Subcutaneous adipose tissue (tissue), 4 donors: ENCODE data around the gene LRRC10B. TPM values are rescaled to one million over a fixed set of nuclear protein-coding genes. Genes with fewer than 3 reads are reported as not detected.

Experiments used
- total RNA-seq, 4 donors: library from RNA; depleted of rRNA; stranded (reverse); fragments of >200 nt; gene quantifications; one replicate each; pipeline ENCODE4 v1.1.0, GENCODE V29; 2016
- TF ChIP-seq, protein P1 (sequence below): fragments of 450-650 bp; IDR thresholded peaks from one replicate; pipeline ENCODE4 v1.5.1; 2016; ENCODE audit warnings: low read depth, mild to moderate bottlenecking, control low read depth, antibody characterized with exemption, moderate library complexity

LRRC10B gene
- total RNA-seq, 4 donors from 2014 or later: 0.22 to 1.7 (median 1.6) TPM; not detected in 1

GRCh38 chr11:61474013-61474643 is 34.4 kb upstream of the LRRC10B start:
- TF ChIP-seq, protein P1, sequence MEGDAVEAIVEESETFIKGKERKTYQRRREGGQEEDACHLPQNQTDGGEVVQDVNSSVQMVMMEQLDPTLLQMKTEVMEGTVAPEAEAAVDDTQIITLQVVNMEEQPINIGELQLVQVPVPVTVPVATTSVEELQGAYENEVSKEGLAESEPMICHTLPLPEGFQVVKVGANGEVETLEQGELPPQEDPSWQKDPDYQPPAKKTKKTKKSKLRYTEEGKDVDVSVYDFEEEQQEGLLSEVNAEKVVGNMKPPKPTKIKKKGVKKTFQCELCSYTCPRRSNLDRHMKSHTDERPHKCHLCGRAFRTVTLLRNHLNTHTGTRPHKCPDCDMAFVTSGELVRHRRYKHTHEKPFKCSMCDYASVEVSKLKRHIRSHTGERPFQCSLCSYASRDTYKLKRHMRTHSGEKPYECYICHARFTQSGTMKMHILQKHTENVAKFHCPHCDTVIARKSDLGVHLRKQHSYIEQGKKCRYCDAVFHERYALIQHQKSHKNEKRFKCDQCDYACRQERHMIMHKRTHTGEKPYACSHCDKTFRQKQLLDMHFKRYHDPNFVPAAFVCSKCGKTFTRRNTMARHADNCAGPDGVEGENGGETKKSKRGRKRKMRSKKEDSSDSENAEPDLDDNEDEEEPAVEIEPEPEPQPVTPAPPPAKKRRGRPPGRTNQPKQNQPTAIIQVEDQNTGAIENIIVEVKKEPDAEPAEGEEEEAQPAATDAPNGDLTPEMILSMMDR: no peak

DNA sequence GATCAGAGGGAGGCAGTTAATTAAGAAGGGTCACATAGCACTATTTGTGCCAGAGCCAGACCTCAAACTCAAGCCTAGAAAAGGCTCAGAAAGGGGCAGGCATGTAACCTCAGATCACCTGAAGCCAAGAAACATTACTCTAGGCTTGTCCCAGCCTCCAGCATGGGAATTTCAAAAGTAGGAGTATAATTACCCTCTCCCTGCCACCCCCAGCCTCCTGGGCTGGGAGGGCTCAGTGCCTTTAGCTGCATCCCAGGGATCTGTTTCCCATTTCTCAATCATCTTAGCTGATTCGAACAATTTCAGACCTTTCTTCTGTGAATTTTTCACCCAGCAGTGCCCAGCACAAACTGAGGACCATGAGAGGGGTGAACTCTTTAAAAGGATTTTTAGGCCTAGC is 33.1 kb upstream of the LRRC10B start:
- TF ChIP-seq, protein P1: no peak

DNA sequence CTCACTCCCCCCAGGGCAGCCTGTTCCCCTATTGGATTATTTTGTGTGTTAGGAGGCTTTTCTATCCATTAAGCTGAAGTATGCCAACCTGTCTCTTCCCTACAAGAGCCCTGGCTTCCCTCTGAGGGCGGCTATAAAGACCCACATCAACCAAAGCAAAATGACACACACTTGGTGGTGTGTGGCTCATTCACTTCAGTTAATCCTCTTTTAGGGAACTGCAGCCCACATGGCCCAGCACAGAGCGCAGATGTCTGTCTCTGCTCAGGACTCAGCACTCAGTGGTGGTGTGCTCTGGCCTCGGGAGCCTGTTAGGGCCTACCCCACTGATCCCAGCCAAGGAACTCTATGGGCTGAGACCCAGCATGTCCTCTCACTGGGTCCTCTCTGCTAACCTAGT is 32.2 kb upstream of the LRRC10B start:
- TF ChIP-seq, protein P1: no peak

GRCh38 chr11:61477126-61477525 is 31.4 kb upstream of the LRRC10B start:
- TF ChIP-seq, protein P1: no peak

GRCh38 chr11:61477727-61478148 is 30.8 kb upstream of the LRRC10B start:
- TF ChIP-seq, protein P1: no peak

DNA sequence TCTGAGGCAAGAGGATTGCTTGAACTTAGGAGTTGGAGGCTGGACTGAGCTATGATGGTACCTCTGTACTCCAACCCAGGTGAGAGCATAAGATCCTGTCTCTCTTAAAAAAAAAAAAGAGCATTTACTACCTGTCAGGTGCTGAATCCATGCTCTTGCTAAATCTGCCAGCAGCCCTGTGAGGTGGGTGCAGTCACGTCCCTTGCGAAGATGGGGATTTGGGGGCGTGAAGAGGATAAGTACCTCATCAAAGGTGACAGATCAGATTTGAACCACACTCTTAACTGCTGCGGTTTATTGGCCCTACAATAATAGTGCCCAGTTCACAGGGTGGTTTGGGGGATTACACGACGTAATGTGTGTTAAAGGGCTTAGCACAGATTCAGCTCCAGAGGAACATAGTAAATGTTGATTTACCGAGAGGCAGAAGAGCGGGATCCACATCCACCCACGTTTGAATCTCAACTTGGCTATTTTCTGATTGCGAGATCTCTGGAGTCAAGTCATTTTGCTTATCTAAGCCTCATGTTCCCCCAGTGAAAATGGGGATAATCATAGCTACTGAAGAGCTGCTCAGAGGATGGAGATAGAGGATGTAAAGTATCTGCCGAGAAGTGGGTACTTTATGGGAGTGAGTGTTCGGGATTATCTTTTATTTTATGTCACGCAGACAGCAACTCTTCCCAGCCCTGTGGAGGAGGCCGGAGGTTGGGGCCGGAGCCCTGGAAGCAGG is 28.1 kb upstream of the LRRC10B start:
- TF ChIP-seq, protein P1: no peak

DNA sequence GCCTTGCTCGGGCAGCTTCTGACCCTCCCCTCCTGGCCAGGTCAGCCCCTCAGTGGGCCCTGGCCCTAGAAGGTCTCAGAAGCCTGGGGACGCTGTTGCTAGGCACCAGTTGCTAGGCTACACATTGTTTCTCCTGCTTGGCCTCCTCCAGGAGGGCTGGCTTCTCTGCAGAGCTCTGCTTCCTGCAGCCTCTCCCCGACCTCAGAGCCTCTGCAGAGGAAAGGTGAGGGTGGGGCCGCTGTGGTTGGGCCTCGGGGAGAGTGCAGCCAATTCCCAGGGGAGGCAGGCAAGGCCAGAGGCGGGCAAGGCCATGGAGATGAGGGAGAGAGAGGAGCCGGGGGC is 27.6 kb upstream of the LRRC10B start:
- TF ChIP-seq, protein P1: no peak
